Sigmoid colon (tissue), 4 donors: Measurements from ENCODE around the gene LPAR2.

ENCODE experiments used
- EP300 ChIP-seq, 4 donors: sonication (generic); formaldehyde crosslinking; IDR thresholded peaks; one replicate each; pipeline ENCODE4 v1.6.1; 2017; ENCODE audit warnings: antibody characterized with exemption in 4 of 4
- POLR2A ChIP-seq, 2 donors: fragments of 450-650 bp; IDR thresholded peaks; one replicate each; pipeline ENCODE4 v1.6.1; 2016; ENCODE audit warnings: antibody characterized with exemption in 2 of 2, mild to moderate bottlenecking in 2 of 2, moderate library complexity in 2 of 2
- POLR2AphosphoS5 ChIP-seq, 4 donors: sonication (generic); formaldehyde crosslinking; IDR thresholded peaks; one replicate each; pipeline ENCODE4 v1.6.1; 2017; ENCODE audit warnings: antibody characterized with exemption in 4 of 4
- TF ChIP-seq, protein P1 (sequence below), 4 experiments: fragments of 450-650 bp in 3 of 4; fragments of 200-600 bp in 1 of 4; IDR thresholded peaks; one replicate each; pipeline ENCODE4 v1.5.1; 2016 to 2019; ENCODE audit warnings: antibody characterized with exemption in 4 of 4, mild to moderate bottlenecking in 3 of 4, moderate library complexity in 2 of 4

DNA sequence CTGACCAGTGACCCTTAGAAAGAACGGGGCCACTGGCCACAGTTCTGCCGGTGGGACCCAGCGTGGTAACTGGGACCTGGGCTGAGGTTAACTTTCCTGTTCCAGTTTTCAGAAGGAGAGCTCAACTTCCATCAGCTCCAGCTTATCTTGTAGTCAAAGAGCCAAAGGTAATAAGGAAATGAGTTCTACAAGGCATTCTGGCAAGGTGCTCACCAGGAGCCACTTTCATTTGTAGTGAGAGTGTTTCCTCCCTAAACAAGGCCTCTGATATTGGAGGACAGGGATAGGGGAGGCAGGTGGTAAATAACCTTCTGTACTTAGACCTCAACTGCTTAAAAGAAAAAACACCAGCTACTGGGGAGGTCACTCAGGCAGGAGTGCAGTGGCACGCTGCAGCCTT is 47.6 kb downstream of the LPAR2 start:
- TF ChIP-seq, protein P1, sequence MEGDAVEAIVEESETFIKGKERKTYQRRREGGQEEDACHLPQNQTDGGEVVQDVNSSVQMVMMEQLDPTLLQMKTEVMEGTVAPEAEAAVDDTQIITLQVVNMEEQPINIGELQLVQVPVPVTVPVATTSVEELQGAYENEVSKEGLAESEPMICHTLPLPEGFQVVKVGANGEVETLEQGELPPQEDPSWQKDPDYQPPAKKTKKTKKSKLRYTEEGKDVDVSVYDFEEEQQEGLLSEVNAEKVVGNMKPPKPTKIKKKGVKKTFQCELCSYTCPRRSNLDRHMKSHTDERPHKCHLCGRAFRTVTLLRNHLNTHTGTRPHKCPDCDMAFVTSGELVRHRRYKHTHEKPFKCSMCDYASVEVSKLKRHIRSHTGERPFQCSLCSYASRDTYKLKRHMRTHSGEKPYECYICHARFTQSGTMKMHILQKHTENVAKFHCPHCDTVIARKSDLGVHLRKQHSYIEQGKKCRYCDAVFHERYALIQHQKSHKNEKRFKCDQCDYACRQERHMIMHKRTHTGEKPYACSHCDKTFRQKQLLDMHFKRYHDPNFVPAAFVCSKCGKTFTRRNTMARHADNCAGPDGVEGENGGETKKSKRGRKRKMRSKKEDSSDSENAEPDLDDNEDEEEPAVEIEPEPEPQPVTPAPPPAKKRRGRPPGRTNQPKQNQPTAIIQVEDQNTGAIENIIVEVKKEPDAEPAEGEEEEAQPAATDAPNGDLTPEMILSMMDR (IDR thresholded peaks at IDR 0.05) = no peak
- no peak for TF ChIP-seq POLR2A (IDR thresholded peaks at IDR 0.05)
- TF ChIP-seq EP300 (IDR thresholded peaks at IDR 0.05) = no peak
- TF ChIP-seq POLR2AphosphoS5 (IDR thresholded peaks at IDR 0.05) = no peak
